HepG2 (cell line): ENCODE results near the gene C1orf185. TPM values are rescaled to one million over a fixed set of nuclear protein-coding genes. Genes with fewer than 3 reads are reported as not detected.

Experiments
- ARID2 ChIP-seq: sonication (generic); formaldehyde crosslinking; IDR thresholded peaks from 2 replicates; pipeline ENCODE4 v1.8.1; 2022; ENCODE audit warnings: mild to moderate bottlenecking, missing genetic modification reagents, borderline replicate concordance
- CHD2 ChIP-seq: IDR thresholded peaks from 2 replicates; pipeline ENCODE4 v1.6.1; 2011; ENCODE audit warnings: low read depth, low read length, improper control_type of control experiment
- ETV5 ChIP-seq: IDR thresholded peaks from 2 replicates; pipeline ENCODE4 v1.6.1; 2018; ENCODE audit warnings: missing biosample characterization, missing genetic modification reagents, inconsistent platforms, borderline replicate concordance
- FOXK2 ChIP-seq: fragments of 450-650 bp; IDR thresholded peaks from 2 replicates; pipeline ENCODE4 v1.6.1; 2016
- HNF1A ChIP-seq, 2 experiments: sonication (generic) in 1 of 2; formaldehyde crosslinking in 1 of 2; IDR thresholded peaks; 2 replicates each; pipeline versions ENCODE4 v1.4.0 to v1.6.1; 2016 to 2020; ENCODE audit warnings: borderline replicate concordance in 1 of 2, low read depth in 1 of 2, mild to moderate bottlenecking in 1 of 2, missing genetic modification reagents in 1 of 2
- MAF1 ChIP-seq: sonication (generic); formaldehyde crosslinking; IDR thresholded peaks from 2 replicates; pipeline ENCODE4 v1.5.0; 2020; ENCODE audit warnings: missing genetic modification reagents, borderline replicate concordance
- MAFK ChIP-seq, 2 experiments: IDR thresholded peaks in 1 of 2; conservative IDR thresholded peaks in 1 of 2; 2 replicates each; pipeline ENCODE4 v1.6.1; 2011; ENCODE audit warnings: improper control_type of control experiment in 2 of 2, low read length in 2 of 2
- PAWR ChIP-seq: sonication (generic); formaldehyde crosslinking; IDR thresholded peaks from 2 replicates; pipeline ENCODE4 v1.4.0; 2020; ENCODE audit warnings: missing genetic modification reagents, mild to moderate bottlenecking, borderline replicate concordance
- RARA ChIP-seq: IDR thresholded peaks from 2 replicates; pipeline ENCODE4 v1.6.1; 2016; ENCODE audit warnings: missing genetic modification reagents, missing compliant biosample characterization
- SYNCRIP ChIP-seq: fragments of 200-400 bp; formaldehyde crosslinking; IDR thresholded peaks from 2 replicates; pipeline ENCODE4 v1.6.1; 2018; ENCODE audit warnings: mild to moderate bottlenecking, low read depth, low read length; ENCODE audit not compliant: insufficient read depth
- ZBTB20 ChIP-seq: sonication (generic); formaldehyde crosslinking; IDR thresholded peaks from 2 replicates; pipeline ENCODE4 v1.8.1; 2023; ENCODE audit warnings: missing genetic modification reagents, low read depth, mild to moderate bottlenecking, borderline replicate concordance
- ZNF224 ChIP-seq: sonication (generic); formaldehyde crosslinking; IDR thresholded peaks from 2 replicates; pipeline ENCODE4 v1.5.0; 2020; ENCODE audit warnings: mild to moderate bottlenecking, missing genetic modification reagents
- ZNF318 ChIP-seq: sonication (generic); formaldehyde crosslinking; IDR thresholded peaks from 2 replicates; pipeline ENCODE4 v1.4.0; 2020; ENCODE audit warnings: mild to moderate bottlenecking, missing genetic modification reagents
- ZNF468 ChIP-seq: sonication (generic); formaldehyde crosslinking; IDR thresholded peaks from 2 replicates; pipeline ENCODE4 v1.8.0; 2022; ENCODE audit warnings: mild to moderate bottlenecking, moderate library complexity, missing genetic modification reagents
- ZNF75D ChIP-seq: sonication (generic); formaldehyde crosslinking; IDR thresholded peaks from 2 replicates; pipeline ENCODE4 v1.8.1; 2023; ENCODE audit warnings: missing genetic modification reagents, mild to moderate bottlenecking, borderline replicate concordance
- polyA plus RNA-seq, 8 experiments: library from polyadenylated mRNA; depleted of rRNA in 3 of 8; stranded (reverse) in 7 of 8; unstranded in 1 of 8; fragments of >200 nt; fragmentation: Illumina TruSeq in 4 of 8; extraction: Trizol in 4 of 8; gene quantifications; 2 replicates each; pipeline versions ENCODE4 v1.2.1 to v1.2.3, GENCODE V29; 2011 to 2016; ENCODE audit warnings: low read depth in 4 of 8, missing spikeins in 1 of 8, mixed read lengths in 1 of 8; ENCODE audit not compliant: insufficient read depth in 1 of 8
- total RNA-seq, 5 experiments: library from RNA; depleted of rRNA; stranded (reverse); fragments of >200 nt; fragmentation: Illumina TruSeq; extraction: Trizol; gene quantifications; 2 replicates each; pipeline ENCODE4 v1.2.3, GENCODE V29; 2016; ENCODE audit warnings: low read depth in 1 of 5

Gene C1orf185
- total and polyA plus RNA-seq, 2 of the 13 experiments (the other 11 are each of a cell fraction or from before 2014, with no cell fraction given): not detected

- TF ChIP-seq ETV5 (no peak), SYNCRIP (no peak), CHD2 (no peak), ZNF318 (CRISPR knock-in tag) (no peak), FOXK2 (no peak), ZNF468 (no peak), ZNF224 (CRISPR knock-in tag) (no peak), ZBTB20 (CRISPR knock-in tag) (peak; percentile 34; the same call in 1 of the 2 replicates), ZNF75D (CRISPR knock-in tag) (no peak), PAWR (CRISPR knock-in tag) (no peak), ARID2 (CRISPR knock-in tag) (no peak), MAF1 (CRISPR knock-in tag) (no peak), MAFK (conservative IDR thresholded peaks at IDR 0.05 in 1 of 2, IDR thresholded peaks at IDR 0.05 in 1 of 2; ENCODE audit: low read length in 2 of 2) (no peak), HNF1A (IDR thresholded peaks at IDR 0.05; ENCODE audit: low read depth) (no peak), HNF1A (CRISPR knock-in tag; IDR thresholded peaks at IDR 0.05; ENCODE audit: borderline replicate concordance) (no peak), RARA (CRISPR knock-in tag) (no peak)
Observed at GRCh38 chr1:51170342-51170741, 68.3 kb downstream of the C1orf185 start (continued).
